Lower leg skin (tissue), 4 donors: Measurements from ENCODE around the gene PKD2. TPM values are rescaled to one million over a fixed set of nuclear protein-coding genes. Genes with fewer than 3 reads are reported as not detected.

ENCODE experiments used
- DNase-seq, 2 donors: peaks; one replicate each; pipeline ENCODE4 v3.0.0-alpha.2; 2019; ENCODE audit warnings: low spot score in 2 of 2
- H3K4me3 ChIP-seq: fragments of 200-600 bp; sonication (generic); 2 replicates; pipeline ENCODE4 v1.5.1; 2017; ENCODE audit warnings: mild to moderate bottlenecking, low read depth; ENCODE audit not compliant: poor library complexity, severe bottlenecking
- CTCF ChIP-seq, 3 donors: fragments of 450-650 bp; IDR thresholded peaks; one replicate each; pipeline ENCODE4 v1.5.1; 2016; ENCODE audit warnings: antibody characterized with exemption in 3 of 3, mild to moderate bottlenecking in 3 of 3, moderate library complexity in 2 of 3
- POLR2A ChIP-seq, 2 donors: fragments of 450-650 bp; IDR thresholded peaks; one replicate each; pipeline ENCODE4 v1.6.1; 2016 to 2017; ENCODE audit warnings: antibody characterized with exemption in 2 of 2, mild to moderate bottlenecking in 1 of 2, moderate library complexity in 1 of 2
- WGBS, 2 donors: methylation state at CpG; one replicate each; pipeline ENCODE4 v1.1.5; 2018; 5-methylcytosine and 5-hydroxymethylcytosine counted together
- intact Hi-C: fragments of 100-400 bp; cut with DNase I; formaldehyde crosslinking; loops from one replicate; pipeline ENCODE4 v1.15.0; 2023; ENCODE audit warnings: low total_unique reads
- total RNA-seq, 4 donors: library from RNA; depleted of rRNA; stranded (reverse); fragments of >200 nt; gene quantifications; one replicate each; pipeline ENCODE4 v1.1.0, GENCODE V29; 2016

Gene PKD2
- total RNA-seq, 4 donors from 2014 or later = 17.3 to 25.4 (median 21.7) TPM

GRCh38 chr4:88054229-88054628 lies 46.8 kb downstream of the PKD2 start:
- 87 to 88% methylated on average over 4 of the region's 4 CpGs for WGBS, 2 donors
- intact Hi-C loops = no loop called here
- DNase-seq = no peak
- TF ChIP-seq POLR2A (IDR thresholded peaks at IDR 0.05) = no peak
- no peak overlapping the region for H3K4me3 ChIP-seq

GRCh38 chr4:88054901-88055300 lies 47.5 kb downstream of the PKD2 start:
- no peak for DNase-seq
- intact Hi-C loops = no loop called here
- TF ChIP-seq POLR2A (IDR thresholded peaks at IDR 0.05) (no peak), CTCF (IDR thresholded peaks at IDR 0.05) (no peak)
- H3K4me3 ChIP-seq = no peak overlapping the region
- WGBS, 2 donors = 79 to 89% methylated on average over 3 of the region's 3 CpGs

GRCh38 chr4:88058295-88058694 lies 50.9 kb downstream of the PKD2 start:
- no peak for TF ChIP-seq POLR2A (IDR thresholded peaks at IDR 0.05)
- TF ChIP-seq CTCF (IDR thresholded peaks at IDR 0.05) = no peak
- intact Hi-C loops = no loop called here
- WGBS, 2 donors = 95 to 97% methylated on average over 3 of the region's 3 CpGs

GRCh38 chr4:88059766-88060165 lies 52.3 kb downstream of the PKD2 start:
- DNase-seq = no peak
- intact Hi-C loops = no loop called here
- WGBS, 2 donors = 65 to 77% methylated on average over 2 of the region's 2 CpGs
- TF ChIP-seq POLR2A (IDR thresholded peaks at IDR 0.05) = no peak
- TF ChIP-seq CTCF (IDR thresholded peaks at IDR 0.05) = no peak
- no peak overlapping the region for H3K4me3 ChIP-seq

More at GRCh38 chr4:88058295-88058694, 50.9 kb downstream of the PKD2 start:
- no peak for DNase-seq
- no peak overlapping the region for H3K4me3 ChIP-seq

GRCh38 chr4:88060431-88060830 lies 53.0 kb downstream of the PKD2 start:
- WGBS, 2 donors = 83 to 88% methylated on average over 2 of the region's 2 CpGs
- no peak for TF ChIP-seq CTCF (IDR thresholded peaks at IDR 0.05)
- no peak for TF ChIP-seq POLR2A (IDR thresholded peaks at IDR 0.05)
- DNase-seq = no peak
- H3K4me3 ChIP-seq = no peak overlapping the region
- intact Hi-C loops = no loop called here

- WGBS, 2 donors = 70 to 74% methylated on average over 1 of the region's 1 CpG
- DNase-seq = no peak
- no peak overlapping the region for H3K4me3 ChIP-seq
- no peak for TF ChIP-seq POLR2A (IDR thresholded peaks at IDR 0.05)
- no peak for TF ChIP-seq CTCF (IDR thresholded peaks at IDR 0.05)
- intact Hi-C loops = no loop called here
Measured at GRCh38 chr4:88062311-88062710, 54.9 kb downstream of the PKD2 start.
